Muscle of leg (tissue), 11 donors: Measurements from ENCODE around the gene TEX261. TPM values are rescaled to one million over a fixed set of nuclear protein-coding genes. Genes with fewer than 3 reads are reported as not detected.

Experiments used
- DNase-seq: peaks from one replicate; pipeline ENCODE4 v3.0.0; 2013
- H3K27ac ChIP-seq: one replicate; pipeline ENCODE4 v1.5.1; 2013; ENCODE audit warnings: mild to moderate bottlenecking, low read length, control low read depth
- H3K27me3 ChIP-seq: one replicate; pipeline ENCODE4 v1.6.1; 2013; ENCODE audit warnings: low read length; ENCODE audit not compliant: control insufficient read depth, insufficient read depth
- H3K36me3 ChIP-seq: one replicate; pipeline ENCODE4 v1.6.1; 2013; ENCODE audit warnings: low read length; ENCODE audit not compliant: control insufficient read depth, insufficient read depth
- H3K4me1 ChIP-seq: one replicate; pipeline ENCODE4 v1.6.1; 2013; ENCODE audit warnings: low read length; ENCODE audit not compliant: control insufficient read depth, insufficient read depth
- H3K4me3 ChIP-seq: one replicate; pipeline ENCODE4 v1.5.1; 2013; ENCODE audit warnings: low read length, control low read depth
- H3K9me3 ChIP-seq: replicated peaks from 2 replicates; pipeline ENCODE4 v1.6.1; 2013; ENCODE audit warnings: low read depth, low read length; ENCODE audit not compliant: control insufficient read depth
- WGBS: methylation state at CpG from one replicate; pipeline ENCODE4 v1.1.5; 2013; ENCODE audit warnings: missing lambda C conversion rate; ENCODE audit not compliant: insufficient coverage; 5-methylcytosine and 5-hydroxymethylcytosine counted together
- polyA plus RNA-seq, 8 donors: library from polyadenylated mRNA; unstranded; fragments of 120-200 nt; gene quantifications; one replicate each; pipeline versions ENCODE4 v1.2.1 to v1.2.3, GENCODE V29; 2013; ENCODE audit warnings: inconsistent platforms in 1 of 8, low replicate concordance in 1 of 8; ENCODE audit not compliant: insufficient read length in 8 of 8, insufficient read depth in 1 of 8
- total RNA-seq: library from RNA; stranded (reverse); fragments of 120-200 nt; gene quantifications from one replicate; pipeline ENCODE4 v1.2.4, GENCODE V29; 2013

TEX261 gene
- total and polyA plus RNA-seq, 9 donors: 16.0 to 41.8 (median 35.3) TPM

- 61% methylated on average over 12 of the region's 14 CpGs for WGBS
- peaks cover 5% of the 10 kb centered on the region for H3K4me1 ChIP-seq
- H3K36me3 ChIP-seq: no peaks in the 10 kb centered on the region
- H3K27me3 ChIP-seq: peaks cover 56% of the 10 kb centered on the region
- no peak overlapping the region for H3K27ac ChIP-seq
- no peaks in the 10 kb centered on the region for H3K9me3 ChIP-seq
- H3K4me3 ChIP-seq: no peak overlapping the region
- no peak for DNase-seq
Measured at GRCh38 chr2:70960833-70961647, 33.6 kb downstream of the TEX261 start.

GRCh38 chr2:70959851-70960832, 34.5 kb downstream of the TEX261 start:
- Histone ChIP-seq H3K9me3 (no peaks in the 10 kb centered on the region), H3K36me3 (no peaks in the 10 kb centered on the region), H3K4me3 (no peak overlapping the region), H3K27ac (no peak overlapping the region), H3K4me1 (peaks cover 5% of the 10 kb centered on the region), H3K27me3 (peaks cover 51% of the 10 kb centered on the region)
- WGBS: 86% methylated on average over 14 of the region's 17 CpGs
- no peak for DNase-seq

- no peaks in the 10 kb centered on the region for H3K9me3 ChIP-seq
- H3K4me1 ChIP-seq: no peaks in the 10 kb centered on the region
- 83% methylated on average over 6 of the region's 9 CpGs for WGBS
- H3K4me3 ChIP-seq: no peak overlapping the region
- no peak for DNase-seq
- H3K36me3 ChIP-seq: no peaks in the 10 kb centered on the region
- H3K27me3 ChIP-seq: peaks cover 50% of the 10 kb centered on the region
- H3K27ac ChIP-seq: no peak overlapping the region
Measured at GRCh38 chr2:70959271-70959761, 35.4 kb downstream of the TEX261 start.

- H3K27me3 ChIP-seq: peaks cover 46% of the 10 kb centered on the region
- WGBS: 86% methylated on average over 2 of the region's 6 CpGs
Measured at GRCh38 chr2:70958759-70959158, 35.9 kb downstream of the TEX261 start.

GRCh38 chr2:70957798-70958197, 36.9 kb downstream of the TEX261 start:
- H3K4me1 ChIP-seq: no peaks in the 10 kb centered on the region
- WGBS: no CpG with 5 or more reads among the region's 6 CpGs
- H3K27ac ChIP-seq: no peak overlapping the region
- no peak for DNase-seq
- no peak overlapping the region for H3K4me3 ChIP-seq
- H3K27me3 ChIP-seq: peaks cover 40% of the 10 kb centered on the region
- no peaks in the 10 kb centered on the region for H3K36me3 ChIP-seq
- no peaks in the 10 kb centered on the region for H3K9me3 ChIP-seq

More at GRCh38 chr2:70958759-70959158, 35.9 kb downstream of the TEX261 start:
- no peaks in the 10 kb centered on the region for H3K9me3 ChIP-seq
- no peak overlapping the region for H3K27ac ChIP-seq
- no peak overlapping the region for H3K4me3 ChIP-seq
- DNase-seq: no peak
- H3K36me3 ChIP-seq: no peaks in the 10 kb centered on the region
- H3K4me1 ChIP-seq: no peaks in the 10 kb centered on the region

GRCh38 chr2:70956141-70956540, 38.5 kb downstream of the TEX261 start:
- H3K27me3 ChIP-seq: peaks cover 39% of the 10 kb centered on the region
- H3K36me3 ChIP-seq: no peaks in the 10 kb centered on the region
- H3K27ac ChIP-seq: no peak overlapping the region
- H3K4me1 ChIP-seq: no peaks in the 10 kb centered on the region
- H3K4me3 ChIP-seq: no peak overlapping the region
- DNase-seq: no peak
- WGBS: no CpG with 5 or more reads among the region's 2 CpGs
- H3K9me3 ChIP-seq: no peaks in the 10 kb centered on the region

GRCh38 chr2:70954886-70955285, 39.8 kb downstream of the TEX261 start:
- H3K27me3 ChIP-seq: peaks cover 42% of the 10 kb centered on the region
- no peak for DNase-seq
- H3K9me3 ChIP-seq: no peaks in the 10 kb centered on the region
- H3K27ac ChIP-seq: no peak overlapping the region
- no peak overlapping the region for H3K4me3 ChIP-seq
- H3K4me1 ChIP-seq: no peaks in the 10 kb centered on the region
- no peaks in the 10 kb centered on the region for H3K36me3 ChIP-seq
- 56% methylated on average over 3 of the region's 7 CpGs for WGBS

- Histone ChIP-seq H3K27me3 (peaks cover 49% of the 10 kb centered on the region), H3K4me3 (no peak overlapping the region), H3K4me1 (peaks cover 8% of the 10 kb centered on the region), H3K9me3 (no peaks in the 10 kb centered on the region), H3K36me3 (no peaks in the 10 kb centered on the region), H3K27ac (no peak overlapping the region)
- 61% methylated on average over 4 of the region's 11 CpGs for WGBS
- DNase-seq: no peak
Measured at GRCh38 chr2:70949086-70949485, 45.6 kb downstream of the TEX261 start.

GRCh38 chr2:70948337-70949003, 46.2 kb downstream of the TEX261 start:
- Histone ChIP-seq H3K27me3 (peaks cover 49% of the 10 kb centered on the region), H3K36me3 (no peaks in the 10 kb centered on the region), H3K27ac (no peak overlapping the region), H3K4me1 (peaks cover 10% of the 10 kb centered on the region), H3K4me3 (no peak overlapping the region), H3K9me3 (no peaks in the 10 kb centered on the region)
- WGBS: 3% methylated on average over 19 of the region's 27 CpGs
- peak; percentile 82 for DNase-seq
